Neural cell (in vitro differentiated cells): Measurements from ENCODE around the gene PTGIR. TPM values are rescaled to one million over a fixed set of nuclear protein-coding genes. Genes with fewer than 3 reads are reported as not detected.

ENCODE experiments used
- H2AFZ ChIP-seq: fragments of 200-600, 300-800 bp; sonication (generic), shearing (Covaris generic); 2 replicates; pipeline ENCODE4 v1.6.0; 2014; ENCODE audit warnings: low read depth, mild to moderate bottlenecking, antibody characterized with exemption, low read length, moderate library complexity
- H3F3A ChIP-seq: fragments of 200-600 bp; shearing (Covaris generic); 2 replicates; pipeline ENCODE4 v1.6.1; 2016; ENCODE audit warnings: mild to moderate bottlenecking, moderate library complexity, mixed read lengths, antibody characterized with exemption, low read length; ENCODE audit not compliant: insufficient read depth, poor library complexity, severe bottlenecking
- H3K27ac ChIP-seq: fragments of 200-600, 300-800 bp; sonication (generic), shearing (Covaris generic); 2 replicates; pipeline ENCODE4 v1.5.1; 2014; ENCODE audit warnings: mild to moderate bottlenecking, low read length, moderate library complexity
- H3K27me3 ChIP-seq: fragments of 300-800, 200-600 bp; sonication (generic), shearing (Covaris generic); 2 replicates; pipeline ENCODE4 v1.6.0; 2014; ENCODE audit warnings: mild to moderate bottlenecking, low read depth, low read length, moderate library complexity; ENCODE audit not compliant: insufficient read depth
- H3K36me3 ChIP-seq: fragments of 300-800, 200-600 bp; sonication (generic), shearing (Covaris generic); 2 replicates; pipeline ENCODE4 v1.5.1; 2014; ENCODE audit warnings: mild to moderate bottlenecking, antibody characterized with exemption, low read length, moderate library complexity; ENCODE audit not compliant: insufficient read depth
- H3K4me2 ChIP-seq: fragments of 300-800, 200-600 bp; sonication (generic), shearing (Covaris generic); 2 replicates; pipeline ENCODE4 v1.6.0; 2014; ENCODE audit warnings: mild to moderate bottlenecking, low read length
- H3K4me3 ChIP-seq: fragments of 300-800, 200-600 bp; sonication (generic), shearing (Covaris generic); 2 replicates; pipeline ENCODE4 v1.5.1; 2014; ENCODE audit warnings: mild to moderate bottlenecking, low read length, moderate library complexity
- H3K79me2 ChIP-seq: fragments of 200-600 bp; shearing (Covaris generic); replicated peaks from 2 replicates; pipeline ENCODE4 v1.6.0; 2014; ENCODE audit warnings: mild to moderate bottlenecking, low read length, moderate library complexity; ENCODE audit not compliant: insufficient read depth
- H3K9ac ChIP-seq: fragments of 300-800, 200-600 bp; sonication (generic), shearing (Covaris generic); 2 replicates; pipeline ENCODE4 v1.6.1; 2016; ENCODE audit warnings: mild to moderate bottlenecking, low read length, mixed read lengths
- H3K9me2 ChIP-seq: fragments of 200-600 bp; shearing (Covaris generic); 2 replicates; pipeline ENCODE4 v1.6.1; 2016; ENCODE audit warnings: mild to moderate bottlenecking, low read length, mixed read lengths; ENCODE audit not compliant: insufficient read depth
- H3K9me3 ChIP-seq: fragments of 200-600, 300-800 bp; sonication (generic), shearing (Covaris generic); 2 replicates; pipeline ENCODE4 v1.6.1; 2016; ENCODE audit warnings: mild to moderate bottlenecking, mixed run types, low read length, moderate library complexity, mixed read lengths
- H4K20me1 ChIP-seq: fragments of 200-600 bp; shearing (Covaris generic); 2 replicates; pipeline ENCODE4 v1.6.1; 2016; ENCODE audit warnings: mild to moderate bottlenecking, mixed run types; ENCODE audit not compliant: insufficient read depth
- EP300 ChIP-seq: fragments of 450-650 bp; conservative IDR thresholded peaks from 2 replicates; pipeline ENCODE4 v1.6.1; 2014; ENCODE audit warnings: antibody characterized with exemption, mild to moderate bottlenecking, moderate library complexity; ENCODE audit not compliant: poor library complexity, severe bottlenecking
- EZH2 ChIP-seq: fragments of 200-600, 300-800 bp; shearing (Covaris generic), sonication (generic); IDR thresholded peaks from 2 replicates; pipeline ENCODE4 v1.6.1; 2014; ENCODE audit warnings: antibody characterized with exemption, low read length, borderline replicate concordance, mild to moderate bottlenecking; ENCODE audit not compliant: insufficient read depth, poor library complexity, severe bottlenecking
- MXI1 ChIP-seq: fragments of 450-650 bp; conservative IDR thresholded peaks from 2 replicates; pipeline ENCODE4 v1.6.1; 2014; ENCODE audit warnings: antibody characterized with exemption, mild to moderate bottlenecking; ENCODE audit not compliant: poor library complexity, severe bottlenecking
- POLR2AphosphoS5 ChIP-seq: IDR thresholded peaks from 2 replicates; pipeline ENCODE4 v1.6.1; 2012
- RAD21 ChIP-seq: fragments of 450-650 bp; conservative IDR thresholded peaks from 2 replicates; pipeline ENCODE4 v1.6.1; 2014; ENCODE audit warnings: antibody characterized with exemption, mild to moderate bottlenecking, moderate library complexity
- SMC3 ChIP-seq: fragments of 450-650 bp; conservative IDR thresholded peaks from 2 replicates; pipeline ENCODE4 v1.6.1; 2014; ENCODE audit warnings: antibody characterized with exemption, mild to moderate bottlenecking, moderate library complexity; ENCODE audit not compliant: poor library complexity
- TAF1 ChIP-seq: IDR thresholded peaks from 2 replicates; pipeline ENCODE4 v1.6.1; 2012; ENCODE audit warnings: low read depth
- polyA plus RNA-seq: library from polyadenylated mRNA; depleted of rRNA; stranded (reverse); fragments of >200 nt; gene quantifications from 2 replicates; pipeline ENCODE4 v1.2.3, GENCODE V29; 2014
- TF ChIP-seq, protein P1 (sequence below): IDR thresholded peaks from 2 replicates; pipeline ENCODE4 v1.6.1; 2012; ENCODE audit warnings: borderline replicate concordance
- TF ChIP-seq, protein P2 (sequence below): fragments of 450-650 bp; IDR thresholded peaks from 2 replicates; pipeline ENCODE4 v1.5.1; 2014; ENCODE audit warnings: antibody characterized with exemption, mild to moderate bottlenecking, moderate library complexity; ENCODE audit not compliant: poor library complexity, severe bottlenecking

The PTGIR gene
- polyA plus RNA-seq, 1 donor from 2014 or later = not detected

DNA sequence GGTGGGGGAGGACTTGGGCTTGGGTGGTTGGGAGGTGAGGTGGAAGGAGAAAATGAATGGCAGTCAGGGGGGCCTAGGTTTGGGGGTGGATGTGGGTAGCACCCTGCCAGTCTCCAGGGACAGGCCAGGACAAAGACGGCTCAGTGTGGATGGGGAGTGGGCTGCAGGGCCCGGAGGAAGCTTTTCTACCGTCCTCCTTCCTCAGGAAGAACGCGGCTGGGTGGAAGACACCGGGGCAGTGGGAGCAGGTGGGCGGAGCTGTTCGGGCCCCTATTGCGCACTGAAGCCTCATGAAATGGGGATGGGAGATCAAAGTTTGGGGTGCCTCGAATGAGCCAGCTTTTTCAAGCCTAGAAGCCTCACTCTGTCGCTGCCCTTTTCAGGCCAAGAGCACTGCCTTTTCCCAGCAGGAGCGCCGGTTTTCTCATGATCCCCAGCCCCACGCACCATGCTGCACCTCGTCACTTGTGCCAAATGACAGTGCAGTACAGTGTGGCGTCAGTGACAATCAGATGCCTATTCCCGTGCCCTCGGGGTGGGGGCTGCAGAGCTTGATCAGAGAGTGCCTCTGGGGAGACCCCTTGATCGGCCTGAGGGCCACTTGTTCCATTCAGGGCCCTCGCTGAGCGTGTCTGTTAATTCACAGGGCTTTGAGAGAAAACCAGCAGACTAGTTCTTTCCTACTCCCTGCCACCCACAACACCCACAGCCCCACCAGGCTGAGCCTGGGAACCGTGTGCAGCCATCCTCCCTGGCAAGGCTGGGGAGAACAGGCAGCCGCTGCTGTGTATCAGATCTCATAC, 22.3 kb downstream of the PTGIR start:
- peak overlapping the region; percentile 99 for H3K27ac ChIP-seq

DNA sequence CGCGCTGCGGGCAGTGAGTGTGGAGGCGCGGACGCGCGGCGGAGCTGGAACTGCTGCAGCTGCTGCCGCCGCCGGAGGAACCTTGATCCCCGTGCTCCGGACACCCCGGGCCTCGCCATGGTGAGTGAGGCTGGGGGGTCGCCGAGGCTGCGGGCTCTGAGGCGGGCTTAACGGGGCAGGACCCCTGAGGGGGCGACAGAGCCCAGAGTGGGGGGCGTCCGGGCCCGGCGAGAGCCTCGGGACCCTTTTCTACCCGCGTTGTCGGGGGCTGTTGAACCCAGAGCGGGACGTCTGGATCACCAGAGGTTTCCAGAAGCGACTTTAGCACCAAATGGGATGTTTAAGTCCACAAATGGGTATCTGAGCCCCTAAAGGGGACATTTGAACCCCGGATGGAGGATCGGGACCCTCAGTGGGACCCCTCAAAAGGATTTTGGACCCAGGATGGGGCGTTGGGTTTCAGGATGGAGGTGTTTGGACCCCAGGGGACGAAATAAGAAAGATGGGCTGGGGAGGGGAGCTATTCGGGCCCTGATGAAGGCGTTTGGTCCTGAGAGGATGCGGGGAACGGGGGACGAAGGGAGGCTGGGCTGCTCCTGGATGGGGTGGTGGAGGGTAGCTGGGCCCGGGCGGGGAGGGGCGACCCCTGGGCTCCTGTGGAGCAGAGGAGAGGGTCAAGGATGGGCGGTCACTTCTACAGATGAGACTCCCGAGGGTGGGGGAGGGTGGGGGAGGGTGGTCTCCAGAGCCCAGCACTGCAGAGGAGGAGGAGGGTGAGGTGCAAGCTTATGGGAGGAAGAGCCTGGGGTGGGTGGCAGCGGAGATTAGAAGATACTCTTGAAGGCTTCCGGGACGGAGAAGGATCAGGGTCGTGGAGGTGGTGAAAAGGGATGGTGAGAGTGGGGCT, 23.3 kb downstream of the PTGIR start, which contains the start of gene CALM3:
Gene CALM3, plus strand, starts transcription at position 13 of the 907 bp plus-strand sequence. Its CDS starts 105 bp downstream, at position 118.
- TF ChIP-seq TAF1 (peak; percentile 50), POLR2AphosphoS5 (peak; percentile 93), SMC3 (peak; percentile 32), RAD21 (no peak), EZH2 (no peak), MXI1 (peak; percentile 62)
- TF ChIP-seq, protein P1, sequence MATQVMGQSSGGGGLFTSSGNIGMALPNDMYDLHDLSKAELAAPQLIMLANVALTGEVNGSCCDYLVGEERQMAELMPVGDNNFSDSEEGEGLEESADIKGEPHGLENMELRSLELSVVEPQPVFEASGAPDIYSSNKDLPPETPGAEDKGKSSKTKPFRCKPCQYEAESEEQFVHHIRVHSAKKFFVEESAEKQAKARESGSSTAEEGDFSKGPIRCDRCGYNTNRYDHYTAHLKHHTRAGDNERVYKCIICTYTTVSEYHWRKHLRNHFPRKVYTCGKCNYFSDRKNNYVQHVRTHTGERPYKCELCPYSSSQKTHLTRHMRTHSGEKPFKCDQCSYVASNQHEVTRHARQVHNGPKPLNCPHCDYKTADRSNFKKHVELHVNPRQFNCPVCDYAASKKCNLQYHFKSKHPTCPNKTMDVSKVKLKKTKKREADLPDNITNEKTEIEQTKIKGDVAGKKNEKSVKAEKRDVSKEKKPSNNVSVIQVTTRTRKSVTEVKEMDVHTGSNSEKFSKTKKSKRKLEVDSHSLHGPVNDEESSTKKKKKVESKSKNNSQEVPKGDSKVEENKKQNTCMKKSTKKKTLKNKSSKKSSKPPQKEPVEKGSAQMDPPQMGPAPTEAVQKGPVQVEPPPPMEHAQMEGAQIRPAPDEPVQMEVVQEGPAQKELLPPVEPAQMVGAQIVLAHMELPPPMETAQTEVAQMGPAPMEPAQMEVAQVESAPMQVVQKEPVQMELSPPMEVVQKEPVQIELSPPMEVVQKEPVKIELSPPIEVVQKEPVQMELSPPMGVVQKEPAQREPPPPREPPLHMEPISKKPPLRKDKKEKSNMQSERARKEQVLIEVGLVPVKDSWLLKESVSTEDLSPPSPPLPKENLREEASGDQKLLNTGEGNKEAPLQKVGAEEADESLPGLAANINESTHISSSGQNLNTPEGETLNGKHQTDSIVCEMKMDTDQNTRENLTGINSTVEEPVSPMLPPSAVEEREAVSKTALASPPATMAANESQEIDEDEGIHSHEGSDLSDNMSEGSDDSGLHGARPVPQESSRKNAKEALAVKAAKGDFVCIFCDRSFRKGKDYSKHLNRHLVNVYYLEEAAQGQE = peak; percentile 95
- peak within 1 kb of the TSS; percentile 77 for H3K4me2 ChIP-seq
- H3K27ac ChIP-seq = peak within 1 kb of the TSS; percentile 99
- peaks cover 35% of the 10 kb centered on the region for H4K20me1 ChIP-seq
- H3K79me2 ChIP-seq = peaks cover 46% of the 10 kb centered on the region
- no peaks in the 10 kb centered on the region for H3K9me2 ChIP-seq
- no peaks in the 10 kb centered on the region for H3K36me3 ChIP-seq
- H2AFZ ChIP-seq = peak within 1 kb of the TSS; percentile 73
- H3K9me3 ChIP-seq = no peaks in the 10 kb centered on the region
- peak within 1 kb of the TSS; percentile 98 for H3K9ac ChIP-seq
- no peaks in the 10 kb centered on the region for H3K27me3 ChIP-seq
- H3F3A ChIP-seq = no peaks in the 10 kb centered on the region
- H3K4me3 ChIP-seq = peak within 1 kb of the TSS; percentile 81

More for the DNA sequence above, 22.3 kb downstream of the PTGIR start:
- H2AFZ ChIP-seq = no peak overlapping the region
- H3K36me3 ChIP-seq = no peaks in the 10 kb centered on the region
- H3K9ac ChIP-seq = peak overlapping the region; percentile 98
- no peaks in the 10 kb centered on the region for H3K9me2 ChIP-seq
- no peak for TF ChIP-seq RAD21
- TF ChIP-seq, protein P2, sequence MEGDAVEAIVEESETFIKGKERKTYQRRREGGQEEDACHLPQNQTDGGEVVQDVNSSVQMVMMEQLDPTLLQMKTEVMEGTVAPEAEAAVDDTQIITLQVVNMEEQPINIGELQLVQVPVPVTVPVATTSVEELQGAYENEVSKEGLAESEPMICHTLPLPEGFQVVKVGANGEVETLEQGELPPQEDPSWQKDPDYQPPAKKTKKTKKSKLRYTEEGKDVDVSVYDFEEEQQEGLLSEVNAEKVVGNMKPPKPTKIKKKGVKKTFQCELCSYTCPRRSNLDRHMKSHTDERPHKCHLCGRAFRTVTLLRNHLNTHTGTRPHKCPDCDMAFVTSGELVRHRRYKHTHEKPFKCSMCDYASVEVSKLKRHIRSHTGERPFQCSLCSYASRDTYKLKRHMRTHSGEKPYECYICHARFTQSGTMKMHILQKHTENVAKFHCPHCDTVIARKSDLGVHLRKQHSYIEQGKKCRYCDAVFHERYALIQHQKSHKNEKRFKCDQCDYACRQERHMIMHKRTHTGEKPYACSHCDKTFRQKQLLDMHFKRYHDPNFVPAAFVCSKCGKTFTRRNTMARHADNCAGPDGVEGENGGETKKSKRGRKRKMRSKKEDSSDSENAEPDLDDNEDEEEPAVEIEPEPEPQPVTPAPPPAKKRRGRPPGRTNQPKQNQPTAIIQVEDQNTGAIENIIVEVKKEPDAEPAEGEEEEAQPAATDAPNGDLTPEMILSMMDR = no peak
- peak; percentile 34 for TF ChIP-seq MXI1
- TF ChIP-seq EZH2 = no peak
- TF ChIP-seq SMC3 = no peak
- TF ChIP-seq POLR2AphosphoS5 = peak; percentile 26
- peak; percentile 48 for TF ChIP-seq TAF1
- no peak for TF ChIP-seq EP300
- TF ChIP-seq, protein P1 = no peak
- H3K4me3 ChIP-seq = peak overlapping the region; percentile 81
- H3K27me3 ChIP-seq = no peaks in the 10 kb centered on the region
- no peaks in the 10 kb centered on the region for H3K9me3 ChIP-seq
- no peaks in the 10 kb centered on the region for H3F3A ChIP-seq
- peaks cover 47% of the 10 kb centered on the region for H3K79me2 ChIP-seq
- peak overlapping the region; percentile 77 for H3K4me2 ChIP-seq
- H4K20me1 ChIP-seq = peaks cover 41% of the 10 kb centered on the region
